A673 (cell line): Measurements from ENCODE around the gene CNIH3. TPM values are rescaled to one million over a fixed set of nuclear protein-coding genes. Genes with fewer than 3 reads are reported as not detected.

ENCODE experiments used
- BruUV-seq: library from RNA; stranded (reverse); fragments of 400-500 nt; replicated peaks from 2 replicates; lab custom pipeline; 2021; lab: Mats Ljungman, UMichigan
- CTCF ChIA-PET: fragments of 300-600 bp; sonication (Branson Sonifier 250); formaldehyde crosslinking; loops from one replicate; lab custom pipeline; 2022; ENCODE audit warnings: antibody characterized with exemption; lab: Charles Lee
- POLR2A ChIA-PET: fragments of 300-600 bp; sonication (Branson Sonifier 250); formaldehyde crosslinking; loops from one replicate; lab custom pipeline; 2022; ENCODE audit warnings: antibody characterized with exemption; ENCODE audit not compliant: low non-redundant PET; lab: Charles Lee
- DNase-seq: peaks from one replicate; pipeline ENCODE4 v3.0.0-alpha.2; 2015; ENCODE audit warnings: low spot score
- H3K27ac ChIP-seq: fragments of 200-600 bp; sonication (generic); 2 replicates; pipeline ENCODE4 v1.5.1; 2016; ENCODE audit warnings: mixed run types, low read depth, mild to moderate bottlenecking, mixed read lengths, antibody characterized with exemption, low read length; ENCODE audit not compliant: poor library complexity, severe bottlenecking
- H3K27me3 ChIP-seq: fragments of 200-600 bp; sonication (generic); replicated peaks from 2 replicates; pipeline ENCODE4 v1.6.1; 2017; ENCODE audit warnings: mixed run types, low read depth, mild to moderate bottlenecking, mixed read lengths, antibody characterized with exemption, low read length; ENCODE audit not compliant: insufficient read depth, poor library complexity
- H3K36me3 ChIP-seq: fragments of 200-600 bp; sonication (generic); 2 replicates; pipeline ENCODE4 v1.6.1; 2016; ENCODE audit warnings: mixed run types, mild to moderate bottlenecking, mixed read lengths, antibody characterized with exemption, low read length; ENCODE audit not compliant: insufficient read depth, poor library complexity, severe bottlenecking
- H3K4me1 ChIP-seq: fragments of 200-600 bp; sonication (generic); 2 replicates; pipeline ENCODE4 v1.6.1; 2017; ENCODE audit warnings: mixed run types, mild to moderate bottlenecking, mixed read lengths, antibody characterized with exemption, low read length; ENCODE audit not compliant: insufficient read depth, poor library complexity, severe bottlenecking
- H3K4me3 ChIP-seq: fragments of 200-600 bp; sonication (generic); 2 replicates; pipeline ENCODE4 v1.5.1; 2016; ENCODE audit warnings: low read depth, mixed run types, mild to moderate bottlenecking, mixed read lengths, low read length; ENCODE audit not compliant: poor library complexity, severe bottlenecking
- H3K9me3 ChIP-seq: fragments of 200-600 bp; sonication (generic); 2 replicates; pipeline ENCODE4 v1.6.1; 2016; ENCODE audit warnings: mixed run types, low read depth, mild to moderate bottlenecking, mixed read lengths, antibody characterized with exemption, low read length; ENCODE audit not compliant: poor library complexity, severe bottlenecking
- CTCF ChIP-seq: fragments of 300-800, 200-600 bp; sonication (generic); conservative IDR thresholded peaks from 2 replicates; pipeline ENCODE4 v1.5.1; 2017; ENCODE audit warnings: low read depth, mild to moderate bottlenecking, antibody characterized with exemption, low read length, moderate library complexity, mixed read lengths
- EZH2 ChIP-seq: fragments of 200-600 bp; sonication (generic); IDR thresholded peaks from 2 replicates; pipeline ENCODE4 v1.6.1; 2017; ENCODE audit warnings: borderline replicate concordance, low read depth, mild to moderate bottlenecking, mixed read lengths, antibody characterized with exemption, low read length; ENCODE audit not compliant: poor library complexity, severe bottlenecking
- intact Hi-C: fragments of 100-400 bp; cut with micrococcal nuclease; formaldehyde crosslinking; loops from one replicate; pipeline ENCODE4 v1.10.0; 2022; ENCODE audit not compliant: unreplicated experiment
- total RNA-seq: library from RNA; stranded (reverse); gene quantifications from 2 replicates; pipeline ENCODE4 v1.2.3, GENCODE V29; 2021

Gene CNIH3
- total RNA-seq, 1 experiment from 2014 or later: 3.8 TPM

- Histone ChIP-seq H3K27me3 (no peaks in the 10 kb centered on the region), H3K36me3 (no peaks in the 10 kb centered on the region), H3K4me3 (no peak overlapping the region), H3K9me3 (no peaks in the 10 kb centered on the region), H3K4me1 (no peaks in the 10 kb centered on the region), H3K27ac (no peak overlapping the region)
- no peak for DNase-seq
- CTCF ChIA-PET: no interaction called here
- BruUV-seq: no TSS peak
- intact Hi-C loops: no loop called here
- TF ChIP-seq CTCF: no peak
- TF ChIP-seq EZH2: no peak
- POLR2A ChIA-PET: no interaction called here
Measured at GRCh38 chr1:224696891-224697765, 81.0 kb downstream of the CNIH3 start.

GRCh38 chr1:224698015-224698451 lies 81.9 kb downstream of the CNIH3 start:
- no TSS peak for BruUV-seq

GRCh38 chr1:224700918-224701531 lies 84.9 kb downstream of the CNIH3 start:
- intact Hi-C loops: loop anchor here (1.0 kb wide), 1 partner anchor 150 kb away; no protein-coding TSS in a partner anchor
- peak; percentile 67 for DNase-seq
- no peaks in the 10 kb centered on the region for H3K9me3 ChIP-seq
- ChIA-PET POLR2A (no interaction called here), CTCF (interaction anchor here (0.6 to 1.9 kb wide), 10 partner anchors 12 to 222 kb away, joined by 3 to 17 read pairs (median 3); no protein-coding TSS in a partner anchor)
- no peaks in the 10 kb centered on the region for H3K27me3 ChIP-seq
- BruUV-seq: no TSS peak
- H3K36me3 ChIP-seq: no peaks in the 10 kb centered on the region
- no peak overlapping the region for H3K27ac ChIP-seq
- H3K4me3 ChIP-seq: no peak overlapping the region
- no peak for TF ChIP-seq EZH2
- TF ChIP-seq CTCF: peak; percentile 70
- H3K4me1 ChIP-seq: peaks cover 6% of the 10 kb centered on the region

More at GRCh38 chr1:224698015-224698451, 81.9 kb downstream of the CNIH3 start:
- Histone ChIP-seq H3K27ac (no peak overlapping the region), H3K36me3 (no peaks in the 10 kb centered on the region), H3K4me3 (no peak overlapping the region), H3K9me3 (no peaks in the 10 kb centered on the region), H3K4me1 (no peaks in the 10 kb centered on the region), H3K27me3 (no peaks in the 10 kb centered on the region)
- TF ChIP-seq EZH2 (no peak), CTCF (no peak)
- no peak for DNase-seq
- intact Hi-C loops: no loop called here
- CTCF ChIA-PET: no interaction called here
- POLR2A ChIA-PET: no interaction called here
